HCT116 (cell line): ENCODE results near the gene CLPTM1L. TPM values are rescaled to one million over a fixed set of nuclear protein-coding genes. Genes with fewer than 3 reads are reported as not detected.

Experiments
- ATAC-seq: fragments of 200-7000 bp; cut with Tn5 transposase; 2 replicates; pipeline ENCODE4 v1.9.1; 2020; ENCODE audit warnings: mild to moderate bottlenecking, moderate library complexity
- BruUV-seq: library from RNA; stranded (reverse); fragments of 400-500 nt; replicated peaks from 2 replicates; lab custom pipeline; 2021; lab: Mats Ljungman, UMichigan
- CTCF ChIA-PET: fragments of 300-600 bp; sonication (Branson Sonifier 250); formaldehyde crosslinking; loops from one replicate; lab custom pipeline; 2021; ENCODE audit warnings: antibody characterized with exemption; lab: Charles Lee
- POLR2A ChIA-PET: fragments of 300-600, 350-600 bp; sonication (Branson Sonifier 250); formaldehyde crosslinking; loops from one replicate; lab custom pipeline; 2021; ENCODE audit warnings: antibody characterized with exemption; lab: Charles Lee
- RAD21 ChIA-PET, 2 experiments: fragments of 300-600 bp; sonication (Branson Sonifier 250); formaldehyde crosslinking; loops; one replicate each; lab custom pipeline; 2023; ENCODE audit warnings: low total read pairs in 2 of 2; ENCODE audit not compliant: uncharacterized antibody in 2 of 2, unreplicated experiment in 2 of 2, low non-redundant PET in 1 of 2; lab: Charles Lee
- DNase-seq: peaks from one replicate; pipeline ENCODE4 v3.0.0-alpha.2; 2010; ENCODE audit warnings: low read depth, low spot score
- H2AFZ ChIP-seq: fragments of 200-600 bp; shearing (Covaris generic), sonication (generic); 2 replicates; pipeline ENCODE4 v1.6.1; 2017; ENCODE audit warnings: low read depth, mixed run types, mixed read lengths, antibody characterized with exemption, low read length; ENCODE audit not compliant: poor library complexity, severe bottlenecking
- H3K27ac ChIP-seq: 2 replicates; pipeline ENCODE4 v1.5.1; 2012; ENCODE audit warnings: low read depth, low read length
- H3K27me3 ChIP-seq: fragments of 200-600 bp; sonication (generic); 2 replicates; pipeline ENCODE4 v1.6.1; 2016; ENCODE audit warnings: mixed run types, low read length, mixed read lengths; ENCODE audit not compliant: insufficient read depth
- H3K36me3 ChIP-seq, 2 experiments: fragments of 200-500 bp in 1 of 2; fragments of 200-600 bp in 1 of 2; sonication (Bioruptor generic) in 1 of 2; sonication (generic) in 1 of 2; 2 replicates each; pipeline versions ENCODE4 v1.5.1 to v1.6.1; 2014 to 2016; ENCODE audit warnings: low read length in 2 of 2, inconsistent platforms in 1 of 2, mixed read lengths in 1 of 2, mixed run types in 1 of 2; ENCODE audit not compliant: insufficient read depth in 2 of 2, control insufficient read depth in 1 of 2
- H3K4me1 ChIP-seq, 2 experiments: fragments of 200-600 bp in 1 of 2; sonication (generic) in 1 of 2; 2 replicates each; pipeline versions ENCODE4 v1.5.1 to v1.6.1; 2012 to 2017; ENCODE audit warnings: low read length in 2 of 2, inconsistent platforms in 1 of 2, mild to moderate bottlenecking in 1 of 2, mixed read lengths in 1 of 2, mixed run types in 1 of 2, moderate library complexity in 1 of 2; ENCODE audit not compliant: insufficient read depth in 2 of 2, control insufficient read depth in 1 of 2
- H3K4me2 ChIP-seq: fragments of 200-600 bp; sonication (generic); 2 replicates; pipeline ENCODE4 v1.6.1; 2017; ENCODE audit warnings: mixed run types, low read length, mixed read lengths
- H3K4me3 ChIP-seq, 2 experiments: fragments of 200-600 bp in 1 of 2; sonication (generic) in 1 of 2; replicated peaks in 1 of 2; 2 replicates each; pipeline ENCODE4 v1.5.1; 2011 to 2016; ENCODE audit warnings: low read length in 2 of 2, control low read depth in 1 of 2, low read depth in 1 of 2, mild to moderate bottlenecking in 1 of 2, mixed read lengths in 1 of 2, mixed run types in 1 of 2
- H3K79me2 ChIP-seq: fragments of 200-600 bp; sonication (generic); 2 replicates; pipeline ENCODE4 v1.6.1; 2017; ENCODE audit warnings: mild to moderate bottlenecking, mixed run types, low read length, moderate library complexity, mixed read lengths; ENCODE audit not compliant: insufficient read depth
- H3K9ac ChIP-seq: fragments of 200-600 bp; sonication (generic); 2 replicates; pipeline ENCODE4 v1.6.1; 2016; ENCODE audit warnings: low read length, mixed read lengths
- H3K9me2 ChIP-seq: fragments of 200-600 bp; sonication (generic), shearing (Covaris generic); 2 replicates; pipeline ENCODE4 v1.6.1; 2017; ENCODE audit warnings: mixed run types, mild to moderate bottlenecking, moderate library complexity; ENCODE audit not compliant: insufficient read depth
- H3K9me3 ChIP-seq, 2 experiments: fragments of 200-500 bp in 1 of 2; fragments of 200-600 bp in 1 of 2; sonication (Bioruptor generic) in 1 of 2; sonication (generic) in 1 of 2; 2 replicates each; pipeline ENCODE4 v1.6.1; 2014 to 2017; ENCODE audit warnings: low read length in 2 of 2, mixed read lengths in 2 of 2, inconsistent platforms in 1 of 2, low read depth in 1 of 2, mild to moderate bottlenecking in 1 of 2, mixed run types in 1 of 2, moderate library complexity in 1 of 2; ENCODE audit not compliant: control insufficient read depth in 1 of 2, insufficient read depth in 1 of 2
- H4K20me1 ChIP-seq: fragments of 200-600 bp; sonication (generic), shearing (Covaris generic); 2 replicates; pipeline ENCODE4 v1.6.1; 2017; ENCODE audit warnings: mixed run types, mild to moderate bottlenecking, moderate library complexity; ENCODE audit not compliant: insufficient read depth
- ATF3 ChIP-seq: IDR thresholded peaks from 2 replicates; pipeline ENCODE4 v1.6.1; 2012
- CBX3 ChIP-seq: IDR thresholded peaks from 2 replicates; pipeline ENCODE4 v1.6.1; 2012; ENCODE audit warnings: low read depth
- CTCF ChIP-seq, 3 experiments: fragments of 200-600 bp in 1 of 3; sonication (generic) in 1 of 3; IDR thresholded peaks in 2 of 3; conservative IDR thresholded peaks in 1 of 3; 2 replicates each; pipeline ENCODE4 v1.5.1; 2012 to 2017; ENCODE audit warnings: low read depth in 2 of 3, low read length in 2 of 3, antibody characterized with exemption in 1 of 3, borderline replicate concordance in 1 of 3, control low read depth in 1 of 3, mild to moderate bottlenecking in 1 of 3, mixed read lengths in 1 of 3, mixed run types in 1 of 3, moderate library complexity in 1 of 3; ENCODE audit not compliant: insufficient read depth in 1 of 3
- EGR1 ChIP-seq: IDR thresholded peaks from 2 replicates; pipeline ENCODE4 v1.6.1; 2012; ENCODE audit warnings: low read depth
- ELF1 ChIP-seq: IDR thresholded peaks from 2 replicates; pipeline ENCODE4 v1.6.1; 2012; ENCODE audit warnings: low read depth, borderline replicate concordance
- EZH2phosphoT487 ChIP-seq: fragments of 200-600 bp; IDR thresholded peaks from 2 replicates; pipeline ENCODE4 v1.6.1; 2018; ENCODE audit warnings: antibody characterized with exemption, borderline replicate concordance
- FOSL1 ChIP-seq: IDR thresholded peaks from 2 replicates; pipeline ENCODE4 v1.6.1; 2012; ENCODE audit warnings: low read depth
- POLR2A ChIP-seq: IDR thresholded peaks from 2 replicates; pipeline ENCODE4 v1.7.0; 2011; ENCODE audit warnings: borderline replicate concordance; ENCODE audit not compliant: insufficient read depth, insufficient read length; ENCODE audit errors: extremely low read depth
- POLR2AphosphoS5 ChIP-seq: IDR thresholded peaks from 2 replicates; pipeline ENCODE4 v1.6.1; 2011; ENCODE audit warnings: mild to moderate bottlenecking, low read depth, low read length, moderate library complexity
- SIN3A ChIP-seq: IDR thresholded peaks from 2 replicates; pipeline ENCODE4 v1.6.1; 2012; ENCODE audit warnings: low read depth
- SRF ChIP-seq: IDR thresholded peaks from 2 replicates; pipeline ENCODE4 v1.6.1; 2012; ENCODE audit warnings: low read depth
- TCF7L2 ChIP-seq: IDR thresholded peaks from 2 replicates; pipeline ENCODE4 v1.7.0; 2011; ENCODE audit warnings: borderline replicate concordance, inconsistent platforms; ENCODE audit not compliant: insufficient read depth, insufficient read length; ENCODE audit errors: extremely low read depth
- YY1 ChIP-seq: IDR thresholded peaks from 2 replicates; pipeline ENCODE4 v1.6.1; 2011; ENCODE audit warnings: low read length, low read depth, moderate library complexity, mild to moderate bottlenecking; ENCODE audit not compliant: insufficient replicate concordance; ENCODE audit errors: extremely low read depth
- ZBTB33 ChIP-seq: IDR thresholded peaks from 2 replicates; pipeline ENCODE4 v1.6.1; 2011; ENCODE audit warnings: mild to moderate bottlenecking, low read length, moderate library complexity; ENCODE audit not compliant: insufficient replicate concordance; ENCODE audit errors: extremely low read depth
- ZFX ChIP-seq: fragments of 450-650 bp; IDR thresholded peaks from 2 replicates; pipeline ENCODE4 v1.6.1; 2017
- ZNF274 ChIP-seq: fragments of 200-500 bp; sonication (Bioruptor generic); IDR thresholded peaks from 2 replicates; pipeline ENCODE4 v1.6.1; 2014; ENCODE audit warnings: mild to moderate bottlenecking, low read depth, low read length, inconsistent platforms
- intact Hi-C: fragments of 100-400 bp; cut with micrococcal nuclease; formaldehyde crosslinking; loops from 2 replicates; pipeline ENCODE4 v1.10.0; 2022
- total RNA-seq: library from RNA; stranded (reverse); gene quantifications from one replicate; pipeline ENCODE4 v1.2.1, GENCODE V29; 2021; ENCODE audit not compliant: unreplicated experiment

CLPTM1L gene
- total RNA-seq, 1 experiment from 2014 or later = 98.4 TPM

- Histone ChIP-seq H3K4me2 (no peak overlapping the region), H3K9me2 (no peaks in the 10 kb centered on the region), H3K27ac (no peak overlapping the region), H3K79me2 (no peaks in the 10 kb centered on the region), H4K20me1 (no peaks in the 10 kb centered on the region), H3K36me3 (no peaks in the 10 kb centered on the region), H2AFZ (no peak overlapping the region), H3K4me1 (no peaks in the 10 kb centered on the region), H3K9ac (no peak overlapping the region), H3K4me3 (no peak overlapping the region), H3K27me3 (peaks cover 6% of the 10 kb centered on the region; the same call in 1 of the 2 replicates), H3K9me3 (no peaks in the 10 kb centered on the region)
- intact Hi-C loops = no loop called here
- TF ChIP-seq POLR2AphosphoS5 (no peak), CTCF (IDR thresholded peaks at IDR 0.05 in 2 of 3, conservative IDR thresholded peaks at IDR 0.05 in 1 of 3; ENCODE audit: borderline replicate concordance in 1 of 3, insufficient read depth in 1 of 3, low read depth in 2 of 3, low read length in 2 of 3) (no peak), ZFX (no peak), POLR2A (no peak), FOSL1 (no peak), ZBTB33 (no peak), EZH2phosphoT487 (no peak), ZNF274 (no peak), ATF3 (no peak), CBX3 (no peak), SRF (no peak), YY1 (no peak), TCF7L2 (no peak), EGR1 (no peak), ELF1 (no peak), SIN3A (no peak)
- DNase-seq (no peak), ATAC-seq (no peak)
- ChIA-PET CTCF (no interaction called here), POLR2A (no interaction called here), RAD21 (no interaction called here)
- no TSS peak for BruUV-seq
Observed at GRCh38 chr5:1356873-1357787, 12.2 kb upstream of the CLPTM1L start.
